WERI-Rb-1 (cell line): ENCODE results near the gene PLIN4.

Source experiments
- DNase-seq: peaks from one replicate; pipeline ENCODE4 v3.0.0-alpha.2; 2020
- H3K27ac ChIP-seq: fragments of 250-450 bp; sonication (Bioruptor Pico); 2 replicates; pipeline ENCODE4 v1.5.1; 2020; ENCODE audit warnings: mild to moderate bottlenecking, moderate library complexity
- H3K27me3 ChIP-seq: fragments of 250-450 bp; sonication (Bioruptor Pico); 2 replicates; pipeline ENCODE4 v1.5.1; 2021; ENCODE audit warnings: mild to moderate bottlenecking, low read depth, moderate library complexity; ENCODE audit not compliant: insufficient read depth, severe bottlenecking
- H3K36me3 ChIP-seq: fragments of 250-450 bp; sonication (Bioruptor Pico); 2 replicates; pipeline ENCODE4 v1.5.1; 2020; ENCODE audit warnings: mild to moderate bottlenecking, moderate library complexity
- H3K4me3 ChIP-seq: 2 replicates; pipeline ENCODE4 v1.5.1; 2011; ENCODE audit warnings: low read depth, mild to moderate bottlenecking, control low read depth, low read length
- H3K9me3 ChIP-seq: fragments of 250-450 bp; sonication (Bioruptor Pico); 2 replicates; pipeline ENCODE4 v1.5.1; 2021; ENCODE audit warnings: mild to moderate bottlenecking, moderate library complexity; ENCODE audit not compliant: severe bottlenecking
- CTCF ChIP-seq: IDR thresholded peaks from 2 replicates; pipeline ENCODE4 v1.5.1; 2011; ENCODE audit warnings: low read depth, mild to moderate bottlenecking, control low read depth, inconsistent platforms, low read length

The PLIN4 gene

GRCh38 chr19:4499318-4499717 lies 19.0 kb downstream of the PLIN4 start:
- TF ChIP-seq CTCF: no peak
- Histone ChIP-seq H3K9me3 (no peaks in the 10 kb centered on the region), H3K27me3 (no peaks in the 10 kb centered on the region), H3K27ac (no peak overlapping the region), H3K4me3 (no peak overlapping the region), H3K36me3 (peaks cover 63% of the 10 kb centered on the region)
- DNase-seq: no peak

GRCh38 chr19:4498694-4499093 lies 19.6 kb downstream of the PLIN4 start:
- TF ChIP-seq CTCF: no peak
- no peak overlapping the region for H3K4me3 ChIP-seq
- peaks cover 66% of the 10 kb centered on the region for H3K36me3 ChIP-seq

GRCh38 chr19:4497770-4498389 lies 20.4 kb downstream of the PLIN4 start:
- no peak overlapping the region for H3K4me3 ChIP-seq
- no peak overlapping the region for H3K27ac ChIP-seq
- no peaks in the 10 kb centered on the region for H3K27me3 ChIP-seq
- peaks cover 68% of the 10 kb centered on the region for H3K36me3 ChIP-seq
- no peak for DNase-seq
- no peak for TF ChIP-seq CTCF
- no peaks in the 10 kb centered on the region for H3K9me3 ChIP-seq

More at GRCh38 chr19:4498694-4499093, 19.6 kb downstream of the PLIN4 start:
- Histone ChIP-seq H3K27me3 (no peaks in the 10 kb centered on the region), H3K27ac (no peak overlapping the region), H3K9me3 (no peaks in the 10 kb centered on the region)
- DNase-seq: no peak

- no peak for TF ChIP-seq CTCF
- no peak for DNase-seq
- H3K4me3 ChIP-seq: no peak overlapping the region
- H3K27ac ChIP-seq: no peak overlapping the region
- H3K36me3 ChIP-seq: peaks cover 68% of the 10 kb centered on the region
- H3K27me3 ChIP-seq: no peaks in the 10 kb centered on the region
- no peaks in the 10 kb centered on the region for H3K9me3 ChIP-seq
Measured at GRCh38 chr19:4496304-4496703, 22.0 kb downstream of the PLIN4 start.

GRCh38 chr19:4495471-4495870 lies 22.8 kb downstream of the PLIN4 start:
- Histone ChIP-seq H3K27me3 (no peaks in the 10 kb centered on the region), H3K36me3 (peaks cover 61% of the 10 kb centered on the region), H3K4me3 (no peak overlapping the region), H3K27ac (no peak overlapping the region), H3K9me3 (no peaks in the 10 kb centered on the region)
- peak; percentile 61 for TF ChIP-seq CTCF
- peak; percentile 50 for DNase-seq

- Histone ChIP-seq H3K4me3 (no peak overlapping the region), H3K36me3 (peaks cover 66% of the 10 kb centered on the region), H3K27me3 (no peaks in the 10 kb centered on the region), H3K9me3 (no peaks in the 10 kb centered on the region), H3K27ac (no peak overlapping the region)
- TF ChIP-seq CTCF: no peak
- no peak for DNase-seq
Measured at GRCh38 chr19:4494691-4495064, 23.6 kb downstream of the PLIN4 start.
